Immature natural killer cell (primary cell): ENCODE results near the gene CHRNE. TPM values are rescaled to one million over a fixed set of nuclear protein-coding genes. Genes with fewer than 3 reads are reported as not detected.
"Not testable (repeated sequence)": the region's sequence is repeated elsewhere in the genome, so short reads cannot be mapped to it uniquely, and the experiment has no call there.

Source experiments
- DNase-seq, 3 donors: peaks; one replicate each; pipeline ENCODE4 v3.0.0; 2022; ENCODE audit warnings: mixed read lengths in 1 of 3
- H3K27ac Mint-ChIP-seq, 6 donors: one replicate each; pipeline ENCODE4 v1.8.0; 2020; ENCODE audit warnings: mixed read lengths in 6 of 6, mild to moderate bottlenecking in 5 of 6, inconsistent platforms in 4 of 6, moderate library complexity in 3 of 6
- H3K27me3 Mint-ChIP-seq, 3 donors: one replicate each; pipeline ENCODE4 v1.8.0; 2020 to 2021; ENCODE audit warnings: low read depth in 3 of 3, mild to moderate bottlenecking in 3 of 3, mixed read lengths in 3 of 3, moderate library complexity in 3 of 3, inconsistent platforms in 1 of 3
- H3K36me3 Mint-ChIP-seq, 3 donors: one replicate each; pipeline ENCODE4 v1.8.0; 2020; ENCODE audit warnings: mixed read lengths in 3 of 3, inconsistent platforms in 2 of 3, mild to moderate bottlenecking in 2 of 3
- H3K4me1 Mint-ChIP-seq, 2 donors: one replicate each; pipeline ENCODE4 v1.8.0; 2020; ENCODE audit warnings: inconsistent platforms in 2 of 2, mild to moderate bottlenecking in 2 of 2, mixed read lengths in 2 of 2, moderate library complexity in 1 of 2
- H3K4me3 Mint-ChIP-seq, 5 donors: one replicate each; pipeline ENCODE4 v1.8.0; 2020; ENCODE audit warnings: mild to moderate bottlenecking in 5 of 5, mixed read lengths in 5 of 5, inconsistent platforms in 3 of 5, moderate library complexity in 3 of 5
- H3K9me3 Mint-ChIP-seq, 6 donors: one replicate each; pipeline ENCODE4 v1.8.0; 2020; ENCODE audit warnings: mild to moderate bottlenecking in 6 of 6, mixed read lengths in 6 of 6, inconsistent platforms in 4 of 6, moderate library complexity in 3 of 6
- polyA plus RNA-seq, 3 donors: library from polyadenylated mRNA; unstranded; fragments of 300-500 nt; fragmentation: Illumina TruSeq; gene quantifications; one replicate each; pipeline ENCODE4 v1.2.3, GENCODE V29; 2021

CHRNE gene
- polyA plus RNA-seq, 3 donors from 2014 or later, result 2.7 to 4.9 (median 3.9) TPM

DNA sequence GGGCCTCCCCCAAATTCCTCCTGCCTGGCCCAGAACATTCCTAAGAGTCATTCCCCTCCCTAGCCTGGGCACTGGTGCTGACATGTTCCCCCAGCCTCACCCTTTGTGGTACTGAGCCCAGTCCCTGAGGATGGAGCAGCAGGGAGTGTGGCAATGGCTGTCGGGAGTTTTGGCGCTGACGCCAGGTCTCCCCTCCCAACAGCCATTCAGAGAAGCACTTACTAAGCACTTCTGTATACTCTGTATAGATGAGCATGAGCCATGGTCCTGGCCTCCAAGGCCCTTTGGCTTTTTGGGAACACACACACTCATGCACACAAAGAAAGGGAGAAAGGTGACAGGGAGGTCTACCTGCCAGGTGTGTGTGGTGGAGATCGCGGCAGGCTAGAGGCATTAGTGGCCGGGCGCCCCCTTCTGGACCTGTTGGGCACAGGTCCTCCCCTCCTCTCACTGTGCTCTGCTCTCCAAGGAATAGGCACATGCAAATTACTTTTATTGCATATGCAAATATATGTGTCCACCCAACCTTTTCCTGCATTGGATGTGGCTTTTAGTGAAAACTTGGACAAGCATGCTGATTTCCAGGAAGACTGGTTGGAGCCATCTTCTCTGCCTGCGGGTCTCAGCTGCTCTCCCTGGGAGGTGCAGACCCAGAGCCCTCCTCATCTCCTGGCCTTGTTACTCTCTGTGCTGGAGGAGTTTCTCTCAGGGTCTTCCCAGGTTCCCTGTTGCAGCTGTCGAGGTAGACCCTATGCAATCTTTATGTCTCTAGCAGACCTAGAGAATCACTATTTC, 20.9 kb downstream of the CHRNE start:
- Mint-ChIP-seq H3K36me3 (peaks cover 0 to 27% (median 0%) of the 10 kb centered on the region in 3 donors), H3K27ac (no peak overlapping the region), H3K4me1 (peaks cover 0 to 2% of the 10 kb centered on the region in 2 donors), H3K9me3 (no peaks in the 10 kb centered on the region), H3K27me3 (peaks cover 0 to 2% (median 0%) of the 10 kb centered on the region in 3 donors), H3K4me3 (no peak overlapping the region)
- peak; percentile 38 to 47 (median 46) for DNase-seq

DNA sequence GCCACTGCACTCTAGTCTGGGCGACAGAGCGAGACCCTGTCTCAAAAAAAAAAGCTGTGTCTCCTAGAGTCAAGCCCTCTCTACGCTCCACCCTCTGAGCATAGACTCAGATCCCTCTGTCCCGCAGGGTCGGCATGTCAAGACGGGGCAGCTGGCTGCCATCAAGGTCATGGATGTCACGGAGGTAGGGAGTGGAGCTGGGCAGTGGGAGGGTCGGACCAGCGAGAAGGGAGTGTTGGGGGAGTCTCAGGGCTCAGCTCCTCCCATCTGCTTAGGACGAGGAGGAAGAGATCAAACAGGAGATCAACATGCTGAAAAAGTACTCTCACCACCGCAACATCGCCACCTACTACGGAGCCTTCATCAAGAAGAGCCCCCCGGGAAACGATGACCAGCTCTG, 22.0 kb downstream of the CHRNE start:
- DNase-seq, result no peak
- Mint-ChIP-seq H3K27ac (no peak overlapping the region), H3K4me3 (no peak overlapping the region), H3K27me3 (peaks cover 0 to 2% (median 0%) of the 10 kb centered on the region in 3 donors), H3K36me3 (peaks cover 0 to 23% (median 0%) of the 10 kb centered on the region in 3 donors), H3K4me1 (peaks cover 0 to 2% of the 10 kb centered on the region in 2 donors), H3K9me3 (no peaks in the 10 kb centered on the region)

DNA sequence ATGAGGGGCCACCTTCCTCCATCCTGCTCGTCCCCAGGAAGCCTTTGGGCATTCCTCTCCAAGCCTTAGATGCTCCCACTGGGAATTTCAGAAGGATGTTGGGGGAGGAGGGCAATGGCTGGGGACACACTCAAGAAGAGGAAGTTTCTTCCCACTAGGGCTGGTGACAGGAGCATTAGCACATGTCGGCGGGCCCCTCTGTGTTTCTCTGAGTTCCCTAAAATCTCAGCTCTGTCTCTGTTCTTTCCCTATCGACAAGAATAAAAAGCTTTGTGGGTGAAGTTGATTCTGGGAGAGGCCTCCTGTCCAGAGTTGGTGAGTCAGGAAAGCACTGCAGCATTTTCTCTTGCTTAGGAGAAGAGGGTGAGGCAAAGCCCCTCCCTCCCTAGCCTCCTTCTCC, 23.3 kb downstream of the CHRNE start:
- H3K27me3 Mint-ChIP-seq, result peaks cover 0 to 2% (median 0%) of the 10 kb centered on the region in 3 donors
- H3K36me3 Mint-ChIP-seq, result peaks cover 0 to 12% (median 0%) of the 10 kb centered on the region in 3 donors
- no peaks in the 10 kb centered on the region for H3K9me3 Mint-ChIP-seq
- no peak overlapping the region for H3K4me3 Mint-ChIP-seq
- peaks cover 0 to 2% of the 10 kb centered on the region in 2 donors for H3K4me1 Mint-ChIP-seq
- DNase-seq, result no peak
- H3K27ac Mint-ChIP-seq, result no peak overlapping the region

DNA sequence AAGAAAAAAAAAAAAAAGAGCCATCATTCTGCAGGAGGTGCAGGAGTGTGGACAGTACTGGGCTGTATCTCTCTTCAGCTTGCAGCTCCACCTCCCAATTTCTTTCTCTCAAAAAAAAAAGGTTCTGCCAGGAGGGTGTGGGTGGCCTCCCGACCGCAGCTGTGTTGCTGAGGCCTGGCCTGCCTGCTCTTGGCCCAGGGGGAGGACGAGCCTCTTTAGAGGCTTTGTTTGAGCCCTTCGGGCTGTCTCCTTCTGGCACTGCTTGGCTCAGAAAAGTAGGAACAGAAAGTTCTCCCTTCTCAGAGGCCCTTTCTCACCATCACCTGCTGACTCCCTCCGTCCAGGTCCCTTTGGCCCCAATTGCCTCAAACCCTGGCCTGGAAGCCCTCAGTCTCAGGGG, 25.8 kb downstream of the CHRNE start:
- H3K4me3 Mint-ChIP-seq, result no peak overlapping the region
- DNase-seq, result no peak
- H3K27ac Mint-ChIP-seq, result no peak overlapping the region
- no peaks in the 10 kb centered on the region for H3K9me3 Mint-ChIP-seq
- H3K36me3 Mint-ChIP-seq, result peaks cover 4 to 18% (median 7%) of the 10 kb centered on the region in 3 donors
- H3K27me3 Mint-ChIP-seq, result peaks cover 0 to 2% (median 2%) of the 10 kb centered on the region in 3 donors
- peaks cover 2 to 12% of the 10 kb centered on the region in 2 donors for H3K4me1 Mint-ChIP-seq

DNA sequence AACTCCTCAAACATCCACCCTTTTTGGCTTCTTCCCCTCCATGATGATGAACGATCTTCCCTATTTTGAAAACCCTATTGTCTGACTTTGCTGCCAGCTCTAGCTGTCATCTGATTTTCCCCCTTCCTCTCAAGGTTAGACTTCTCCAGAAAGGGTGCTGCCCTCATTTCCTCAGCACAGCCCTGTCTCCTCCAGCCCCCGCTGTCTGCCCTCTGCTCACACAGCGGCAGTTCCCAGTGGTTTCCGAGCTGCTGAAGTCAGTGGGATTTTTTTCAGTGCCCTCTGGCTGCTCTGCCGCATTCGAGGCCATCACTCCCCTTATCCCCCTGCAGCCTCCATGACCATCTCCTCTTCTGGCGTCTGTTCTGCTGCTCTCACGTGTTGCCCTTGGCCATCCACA, 30.1 kb downstream of the CHRNE start:
- H3K27ac Mint-ChIP-seq, result peak overlapping the region in 1 of 6 donors; percentile 59
- H3K36me3 Mint-ChIP-seq, result peaks cover 4 to 17% (median 11%) of the 10 kb centered on the region in 3 donors
- no peak for DNase-seq
- peaks cover 0 to 12% of the 10 kb centered on the region in 2 donors for H3K4me1 Mint-ChIP-seq
- H3K27me3 Mint-ChIP-seq, result peaks cover 0 to 2% (median 0%) of the 10 kb centered on the region in 3 donors
- no peak overlapping the region for H3K4me3 Mint-ChIP-seq
- no peaks in the 10 kb centered on the region for H3K9me3 Mint-ChIP-seq

DNA sequence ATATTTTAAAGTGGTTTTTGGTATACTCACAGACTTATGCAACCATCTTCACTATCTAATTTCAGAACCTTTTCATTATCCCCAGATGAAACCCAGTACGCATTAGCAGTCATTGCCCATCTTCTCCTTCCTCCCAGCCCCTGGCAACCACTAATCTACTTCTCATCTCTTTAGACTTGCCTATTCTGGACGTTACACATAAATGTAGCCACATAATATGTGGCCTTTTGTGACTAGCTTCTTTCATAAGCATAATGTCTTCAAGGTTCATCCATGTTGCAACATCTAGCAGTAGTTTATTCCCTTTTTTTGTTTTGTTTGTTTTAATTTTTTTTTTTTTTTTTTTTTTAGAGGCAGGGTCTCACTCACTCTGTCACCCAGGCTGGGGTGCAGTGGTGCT, 32.0 kb downstream of the CHRNE start:
- no peak for DNase-seq
- H3K27ac Mint-ChIP-seq, result no peak overlapping the region
- H3K4me3 Mint-ChIP-seq, result no peak overlapping the region
- H3K4me1 Mint-ChIP-seq, result peaks cover 0 to 12% of the 10 kb centered on the region in 2 donors
- peaks cover 0 to 2% (median 0%) of the 10 kb centered on the region in 3 donors for H3K27me3 Mint-ChIP-seq
- no peaks in the 10 kb centered on the region for H3K9me3 Mint-ChIP-seq
- H3K36me3 Mint-ChIP-seq, result peaks cover 4 to 13% (median 11%) of the 10 kb centered on the region in 3 donors

DNA sequence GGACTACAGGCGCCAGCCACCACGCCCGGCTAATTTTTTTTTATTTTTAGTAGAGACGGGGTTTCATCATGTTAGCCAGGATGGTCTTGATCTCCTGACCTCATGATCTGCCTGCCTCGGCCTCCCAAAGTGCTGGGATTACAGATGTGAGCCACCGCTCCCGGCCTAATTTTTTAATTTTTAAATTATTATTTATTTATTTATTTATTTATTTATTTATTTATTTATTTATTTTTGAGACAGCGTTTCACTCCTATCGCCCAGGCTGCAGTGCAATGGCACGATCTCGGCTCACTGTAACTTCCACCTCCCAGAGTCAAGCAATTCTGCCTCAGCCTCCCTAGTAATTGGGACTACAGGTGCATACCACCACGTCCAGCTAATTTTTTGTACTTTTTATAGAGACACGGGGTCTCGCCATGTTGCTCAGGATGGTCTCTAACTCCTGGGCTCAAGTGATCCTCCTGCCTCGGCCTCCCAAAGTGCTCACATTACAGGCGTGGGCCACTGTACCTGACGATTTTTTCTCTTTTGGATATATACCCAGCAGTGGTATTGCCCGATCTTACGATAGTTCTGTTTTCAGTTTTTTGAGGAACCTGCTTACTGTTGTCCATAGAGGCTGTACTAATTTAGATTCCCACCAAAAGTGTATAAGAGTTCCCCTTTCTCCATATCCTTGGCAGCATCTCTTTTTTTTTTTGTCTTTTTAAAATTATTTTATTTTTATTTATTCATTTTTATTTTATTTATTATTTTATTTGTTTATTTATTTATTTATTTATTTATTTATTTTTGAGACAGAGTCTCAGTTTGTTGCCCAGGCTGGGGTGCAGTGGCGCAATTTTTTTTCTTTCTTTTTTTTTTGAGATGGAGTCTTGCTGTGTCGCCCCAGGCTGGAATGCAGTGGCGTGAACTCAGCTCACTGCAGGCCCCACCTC, 33.6 kb downstream of the CHRNE start:
- not testable (repeated sequence) for H3K4me3 Mint-ChIP-seq, DNase-seq, H3K27ac Mint-ChIP-seq, H3K27me3 Mint-ChIP-seq, H3K9me3 Mint-ChIP-seq
- Mint-ChIP-seq H3K4me1 (peaks cover 0 to 11% of the 10 kb centered on the region in 2 donors), H3K36me3 (peaks cover 4 to 11% (median 10%) of the 10 kb centered on the region in 3 donors)

DNA sequence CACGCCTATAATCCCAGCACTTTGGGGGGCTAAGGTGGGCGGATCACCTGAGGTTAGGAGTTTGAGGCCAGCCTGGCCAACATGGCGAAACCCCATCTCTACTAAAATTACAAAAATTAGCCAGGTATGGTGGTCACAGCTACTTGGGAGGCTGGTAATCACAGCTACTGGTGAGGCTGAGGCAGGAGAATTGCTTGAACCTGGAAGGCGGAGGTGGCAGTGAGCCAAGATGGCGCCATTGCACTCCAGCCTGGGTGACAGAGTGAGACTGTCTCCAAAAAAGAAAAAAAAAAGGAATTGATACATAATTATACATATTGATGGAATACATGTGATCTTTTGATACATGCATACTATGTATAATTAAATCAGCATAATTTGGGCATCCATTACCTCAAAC, 35.4 kb downstream of the CHRNE start:
- not testable (repeated sequence) for DNase-seq, H3K27ac Mint-ChIP-seq, H3K27me3 Mint-ChIP-seq, H3K4me3 Mint-ChIP-seq, H3K4me1 Mint-ChIP-seq, H3K36me3 Mint-ChIP-seq, H3K9me3 Mint-ChIP-seq

DNA sequence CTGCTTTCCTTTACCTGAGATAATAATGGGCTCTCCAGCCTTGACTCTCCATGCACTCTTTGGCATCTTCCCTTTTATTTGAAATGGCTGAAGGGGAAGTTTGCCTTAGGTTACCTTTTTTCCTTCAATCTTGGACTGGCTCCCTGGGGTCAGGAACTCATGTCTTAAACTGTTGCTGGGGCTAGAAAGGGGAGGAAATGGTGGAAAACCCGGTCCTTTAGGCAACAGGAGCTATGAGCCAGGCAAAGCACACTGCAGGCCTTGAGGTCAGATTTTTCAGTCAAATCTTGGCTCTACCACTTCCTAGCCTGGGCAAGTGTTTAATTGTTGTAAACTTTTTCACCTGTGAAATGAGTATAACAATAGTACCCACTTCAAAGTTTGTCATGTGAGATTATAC, 39.6 kb downstream of the CHRNE start:
- peaks cover 0 to 4% of the 10 kb centered on the region in 2 donors for H3K4me1 Mint-ChIP-seq
- H3K36me3 Mint-ChIP-seq, result no peaks in the 10 kb centered on the region
- H3K27ac Mint-ChIP-seq, result no peak overlapping the region
- no peak for DNase-seq
- no peak overlapping the region for H3K4me3 Mint-ChIP-seq
- H3K9me3 Mint-ChIP-seq, result no peaks in the 10 kb centered on the region
- H3K27me3 Mint-ChIP-seq, result peaks cover 0 to 1% (median 0%) of the 10 kb centered on the region in 3 donors

DNA sequence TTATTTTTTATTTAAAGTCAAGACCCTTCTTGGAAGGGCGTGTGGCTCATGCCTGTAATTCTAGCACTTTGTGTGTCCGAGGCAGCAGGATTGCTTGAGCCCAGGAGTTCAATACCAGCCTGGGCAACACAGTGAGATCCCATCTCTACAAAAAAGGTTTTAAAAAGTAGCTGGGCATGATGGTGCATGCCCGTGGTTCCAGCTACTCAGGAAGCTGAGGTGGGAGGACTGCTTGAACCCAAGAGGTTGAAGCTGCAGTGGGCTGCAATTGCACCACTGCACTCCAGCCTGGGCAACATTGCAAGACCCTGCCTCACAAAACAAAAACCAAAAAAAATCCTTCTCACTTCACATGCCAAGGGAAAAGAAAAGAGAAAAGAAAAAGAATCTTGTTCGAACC, 40.2 kb downstream of the CHRNE start:
- Mint-ChIP-seq H3K4me3 (no peak overlapping the region), H3K27ac (no peak overlapping the region), H3K9me3 (no peaks in the 10 kb centered on the region), H3K4me1 (peaks cover 0 to 5% of the 10 kb centered on the region in 2 donors), H3K27me3 (peaks cover 0 to 1% (median 0%) of the 10 kb centered on the region in 3 donors), H3K36me3 (peaks cover 0 to 2% (median 0%) of the 10 kb centered on the region in 3 donors)
- no peak for DNase-seq

DNA sequence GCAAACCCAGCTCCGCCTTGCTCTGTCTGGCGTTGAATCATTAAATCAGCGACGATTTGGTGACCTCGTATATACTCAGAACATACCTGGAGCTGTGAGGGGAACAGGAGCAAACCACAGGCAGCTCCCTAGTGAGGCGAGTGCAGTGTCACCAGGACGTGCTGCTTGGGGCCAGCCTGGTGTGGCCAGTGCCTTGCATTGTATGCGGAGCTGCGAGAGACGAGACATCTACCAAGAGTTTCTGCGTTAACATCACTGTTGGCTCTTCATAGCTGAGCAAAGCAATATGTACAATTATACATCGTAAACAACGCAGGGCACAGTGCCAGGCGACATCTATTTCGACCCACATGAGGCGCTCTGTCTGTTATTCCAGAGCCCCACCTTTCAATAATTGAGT, 41.8 kb downstream of the CHRNE start:
- peaks cover 0 to 2% (median 1%) of the 10 kb centered on the region in 3 donors for H3K27me3 Mint-ChIP-seq
- DNase-seq, result no peak
- peaks cover 4 to 17% (median 7%) of the 10 kb centered on the region in 3 donors for H3K36me3 Mint-ChIP-seq
- no peak overlapping the region for H3K4me3 Mint-ChIP-seq
- no peaks in the 10 kb centered on the region for H3K9me3 Mint-ChIP-seq
- no peak overlapping the region for H3K27ac Mint-ChIP-seq
- H3K4me1 Mint-ChIP-seq, result peaks cover 5 to 7% of the 10 kb centered on the region in 2 donors

DNA sequence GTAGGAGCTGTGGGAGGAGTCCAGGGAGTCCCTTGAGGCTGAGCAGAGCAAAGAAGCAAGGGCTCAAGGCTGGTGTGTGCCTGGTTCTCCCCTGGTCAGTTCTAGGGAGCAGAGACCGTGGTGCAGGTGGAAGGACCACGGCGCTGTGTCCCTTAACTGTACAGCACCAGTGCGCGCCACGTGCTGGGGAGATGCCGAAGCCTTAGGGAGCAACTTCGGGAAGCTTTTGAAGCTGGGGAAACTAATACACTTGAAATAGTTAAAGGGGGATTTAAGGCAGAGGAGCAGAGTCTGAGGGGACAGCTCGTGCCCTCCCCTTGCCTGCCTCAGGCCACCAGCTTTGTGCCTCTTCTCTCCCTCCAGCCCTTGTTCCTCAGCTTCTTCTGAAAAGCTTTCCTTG, 42.2 kb downstream of the CHRNE start:
- Mint-ChIP-seq H3K36me3 (peaks cover 4 to 18% (median 7%) of the 10 kb centered on the region in 3 donors), H3K9me3 (no peaks in the 10 kb centered on the region), H3K4me3 (no peak overlapping the region), H3K4me1 (peaks cover 5 to 8% of the 10 kb centered on the region in 2 donors), H3K27me3 (peaks cover 0 to 2% (median 1%) of the 10 kb centered on the region in 3 donors), H3K27ac (no peak overlapping the region)
- DNase-seq, result no peak

DNA sequence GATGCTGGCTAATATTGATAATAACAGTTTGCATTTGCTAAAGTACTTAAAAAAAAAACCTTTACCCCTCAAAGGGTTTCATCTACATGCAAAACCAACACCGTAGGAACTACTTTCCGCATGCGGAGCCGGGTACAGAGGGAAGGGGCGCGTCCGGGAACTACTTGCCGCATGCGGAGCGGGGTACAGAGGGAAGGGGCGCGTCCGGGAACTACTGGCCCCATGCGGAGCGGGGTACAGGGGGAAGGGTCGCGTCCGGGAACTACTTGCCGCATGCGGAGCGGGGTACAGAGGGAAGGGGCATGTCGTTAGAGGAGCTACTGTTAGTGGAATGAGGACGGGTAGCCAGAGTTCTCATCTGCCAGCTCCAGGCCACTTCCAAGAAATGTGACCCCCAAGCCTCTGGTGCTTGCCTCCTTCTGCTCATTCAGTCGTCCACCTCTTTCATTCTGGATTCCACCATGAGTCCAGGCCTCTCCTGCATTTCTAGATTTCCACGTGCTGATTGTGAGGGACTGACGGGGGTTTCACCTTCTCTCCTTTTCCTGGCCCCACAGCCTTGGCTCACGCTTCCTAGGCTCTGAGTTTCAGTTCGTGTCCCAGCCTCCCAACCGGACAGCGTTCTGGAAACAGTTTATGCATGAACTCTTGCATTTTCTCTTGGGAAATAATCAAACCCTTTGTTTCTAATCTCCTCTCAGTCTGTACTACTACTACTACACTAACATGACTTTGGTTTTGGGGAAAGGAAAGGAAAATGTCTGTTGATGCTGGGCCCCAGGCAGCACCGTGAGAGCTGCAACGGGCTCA, 42.9 kb downstream of the CHRNE start:
- Mint-ChIP-seq H3K4me1 (peaks cover 5 to 8% of the 10 kb centered on the region in 2 donors), H3K9me3 (no peaks in the 10 kb centered on the region), H3K4me3 (no peak overlapping the region), H3K36me3 (peaks cover 4 to 18% (median 7%) of the 10 kb centered on the region in 3 donors), H3K27ac (no peak overlapping the region), H3K27me3 (peaks cover 0 to 2% (median 1%) of the 10 kb centered on the region in 3 donors)
- no peak for DNase-seq
